DND-41 (cell line): ENCODE results near the gene FBXL13.

Experiments used
- ATAC-seq: fragments of 200-7000 bp; cut with Tn5 transposase; 3 replicates; pipeline ENCODE4 v1.9.1; 2021; ENCODE audit warnings: low read depth; ENCODE audit not compliant: insufficient read depth
- DNase-seq: peaks from one replicate; pipeline ENCODE4 v3.0.0-alpha.2; 2020
- H2AFZ ChIP-seq: 2 replicates; pipeline ENCODE4 v1.6.0; 2012; ENCODE audit warnings: low read depth, low read length
- H3K27ac ChIP-seq: 2 replicates; pipeline ENCODE4 v1.5.1; 2012; ENCODE audit warnings: low read length, inconsistent platforms
- H3K27me3 ChIP-seq: fragments of 200-600 bp; sonication (generic); 2 replicates; pipeline ENCODE4 v1.6.0; 2012; ENCODE audit warnings: low read length, mild to moderate bottlenecking, inconsistent platforms; ENCODE audit not compliant: insufficient read depth, poor library complexity
- H3K36me3 ChIP-seq: 2 replicates; pipeline ENCODE4 v1.5.1; 2012; ENCODE audit warnings: low read length, inconsistent platforms; ENCODE audit not compliant: insufficient read depth
- H3K4me1 ChIP-seq: 2 replicates; pipeline ENCODE4 v1.5.1; 2012; ENCODE audit warnings: mild to moderate bottlenecking, low read length; ENCODE audit not compliant: insufficient read depth
- H3K4me2 ChIP-seq: 2 replicates; pipeline ENCODE4 v1.6.0; 2012; ENCODE audit warnings: mild to moderate bottlenecking, moderate library complexity, low read length, inconsistent platforms; ENCODE audit not compliant: insufficient read depth
- H3K4me3 ChIP-seq, 2 experiments: fragments of 200-600 bp in 1 of 2; shearing (Covaris generic) in 1 of 2; 2 replicates each; pipeline ENCODE4 v1.5.1; 2012 to 2016; ENCODE audit warnings: inconsistent platforms in 2 of 2, low read length in 2 of 2, mild to moderate bottlenecking in 2 of 2, low read depth in 1 of 2, moderate library complexity in 1 of 2
- H3K79me2 ChIP-seq: 2 replicates; pipeline ENCODE4 v1.6.0; 2012; ENCODE audit warnings: low read length, inconsistent platforms; ENCODE audit not compliant: insufficient read depth
- H3K9ac ChIP-seq: 2 replicates; pipeline ENCODE4 v1.6.0; 2012; ENCODE audit warnings: low read depth, mild to moderate bottlenecking, inconsistent platforms, low read length, moderate library complexity
- H3K9me3 ChIP-seq: 2 replicates; pipeline ENCODE4 v1.5.1; 2012; ENCODE audit warnings: low read length, moderate library complexity, mild to moderate bottlenecking, inconsistent platforms; ENCODE audit not compliant: insufficient read depth, severe bottlenecking
- H4K20me1 ChIP-seq: 2 replicates; pipeline ENCODE4 v1.6.0; 2012; ENCODE audit warnings: low read length; ENCODE audit not compliant: insufficient read depth
- CTCF ChIP-seq: IDR thresholded peaks from 2 replicates; pipeline ENCODE4 v1.5.1; 2012; ENCODE audit warnings: borderline replicate concordance, low read length, moderate library complexity, mild to moderate bottlenecking; ENCODE audit not compliant: poor library complexity, severe bottlenecking; ENCODE audit errors: extremely low read depth
- EZH2 ChIP-seq: IDR thresholded peaks from 3 replicates; pipeline ENCODE4 v1.6.1; 2012; ENCODE audit warnings: borderline replicate concordance, low read depth, mild to moderate bottlenecking, moderate library complexity, low read length, inconsistent platforms; ENCODE audit not compliant: severe bottlenecking

Gene FBXL13

GRCh38 chr7:102814025-102814471 lies 260.5 kb downstream of the FBXL13 start:
- H3K4me2 ChIP-seq = no peak overlapping the region
- no peak overlapping the region for H3K27ac ChIP-seq
- TF ChIP-seq EZH2 (no peak), CTCF (no peak)
- H4K20me1 ChIP-seq = no peaks in the 10 kb centered on the region
- DNase-seq (no peak), ATAC-seq (no peak)
- H3K9me3 ChIP-seq = no peaks in the 10 kb centered on the region
- no peaks in the 10 kb centered on the region for H3K36me3 ChIP-seq
- H3K27me3 ChIP-seq = no peaks in the 10 kb centered on the region
- no peaks in the 10 kb centered on the region for H3K79me2 ChIP-seq
- H3K4me3 ChIP-seq = no peak overlapping the region
- H2AFZ ChIP-seq = no peak overlapping the region
- H3K4me1 ChIP-seq = no peaks in the 10 kb centered on the region
- no peak overlapping the region for H3K9ac ChIP-seq

DNA sequence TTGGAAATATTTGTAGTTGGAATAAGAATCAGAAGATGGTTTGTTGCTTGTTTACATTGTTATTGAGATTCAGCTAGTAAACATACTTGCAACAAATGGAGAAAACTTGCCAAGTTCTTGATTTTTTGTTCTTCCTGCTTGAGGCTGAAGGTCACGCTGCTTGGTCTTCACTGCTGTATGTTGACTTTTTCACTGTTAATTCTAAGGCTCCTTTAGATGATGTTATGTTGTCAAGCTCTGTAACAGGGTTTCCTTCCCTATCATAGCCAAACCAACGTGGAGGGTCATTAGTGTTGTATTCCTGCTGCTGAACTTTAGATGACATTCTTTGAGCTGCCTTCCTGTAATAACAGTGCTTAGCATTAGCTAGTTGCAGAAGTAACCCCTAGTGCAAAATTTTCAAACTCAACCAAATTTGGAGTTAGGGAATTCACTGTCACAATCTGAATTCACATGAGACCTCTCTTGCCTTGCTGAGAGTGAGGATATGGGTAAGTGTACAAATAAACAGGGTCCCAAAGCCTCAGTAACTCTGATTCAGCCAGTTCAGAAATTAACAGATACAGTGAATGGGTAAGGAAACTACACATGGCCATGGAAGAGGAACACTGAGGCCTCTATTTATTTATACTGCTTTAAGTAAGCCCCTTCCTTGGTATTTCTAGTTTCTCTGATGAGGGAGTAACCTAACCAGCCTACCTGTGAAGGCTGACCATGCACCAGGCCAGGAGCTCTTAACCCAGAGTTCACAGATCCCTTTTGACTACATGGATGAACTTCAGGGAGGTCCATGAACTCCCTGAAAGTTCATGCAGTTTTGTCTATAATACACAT lies 261.2 kb downstream of the FBXL13 start:
- Histone ChIP-seq H3K4me3 (no peak overlapping the region), H3K27me3 (no peaks in the 10 kb centered on the region), H3K79me2 (no peaks in the 10 kb centered on the region), H3K9ac (no peak overlapping the region), H3K27ac (no peak overlapping the region), H3K36me3 (no peaks in the 10 kb centered on the region), H4K20me1 (no peaks in the 10 kb centered on the region), H3K4me2 (no peak overlapping the region), H3K4me1 (no peaks in the 10 kb centered on the region), H2AFZ (no peak overlapping the region), H3K9me3 (no peaks in the 10 kb centered on the region)
- TF ChIP-seq CTCF (no peak), EZH2 (no peak)
- ATAC-seq = no peak
- no peak for DNase-seq

- ATAC-seq (no peak), DNase-seq (no peak)
- no peaks in the 10 kb centered on the region for H3K79me2 ChIP-seq
- no peaks in the 10 kb centered on the region for H3K9me3 ChIP-seq
- H3K4me1 ChIP-seq = no peaks in the 10 kb centered on the region
- H2AFZ ChIP-seq = no peak overlapping the region
- no peak overlapping the region for H3K4me3 ChIP-seq
- H3K36me3 ChIP-seq = no peaks in the 10 kb centered on the region
- no peaks in the 10 kb centered on the region for H3K27me3 ChIP-seq
- H3K9ac ChIP-seq = no peak overlapping the region
- no peak overlapping the region for H3K4me2 ChIP-seq
- no peak overlapping the region for H3K27ac ChIP-seq
- TF ChIP-seq EZH2 = no peak
- TF ChIP-seq CTCF = no peak
- H4K20me1 ChIP-seq = no peaks in the 10 kb centered on the region
Measured at GRCh38 chr7:102811942-102812678, 262.5 kb downstream of the FBXL13 start.
